A549 (cell line): ENCODE data around the gene ZFAND4.

Experiments
- CTCF ChIP-seq: fragments of >200 bp; sonication (Bioruptor Twin); formaldehyde crosslinking; IDR thresholded peaks from 3 replicates; pipeline ENCODE4 v1.5.1; 2016
- EP300 ChIP-seq, 2 experiments: fragments of >200 bp; sonication (Bioruptor Twin); formaldehyde crosslinking; IDR thresholded peaks; 2 replicates in 1 of 2; 3 replicates in 1 of 2; pipeline ENCODE4 v1.6.1; 2016 to 2017
- JUN ChIP-seq, 2 experiments: fragments of >200 bp; sonication (Bioruptor Twin); formaldehyde crosslinking; IDR thresholded peaks; 2 replicates in 1 of 2; 3 replicates in 1 of 2; pipeline ENCODE4 v1.6.1; 2016 to 2017
- RCOR1 ChIP-seq: fragments of 150-350 bp; IDR thresholded peaks from 2 replicates; pipeline ENCODE4 v1.6.1; 2014; ENCODE audit warnings: antibody characterized with exemption, low read length, low read depth
- RFX5 ChIP-seq: fragments of 450-650 bp; IDR thresholded peaks from 2 replicates; pipeline ENCODE4 v1.7.1; 2014; ENCODE audit warnings: antibody characterized with exemption, mild to moderate bottlenecking, moderate library complexity

DNA sequence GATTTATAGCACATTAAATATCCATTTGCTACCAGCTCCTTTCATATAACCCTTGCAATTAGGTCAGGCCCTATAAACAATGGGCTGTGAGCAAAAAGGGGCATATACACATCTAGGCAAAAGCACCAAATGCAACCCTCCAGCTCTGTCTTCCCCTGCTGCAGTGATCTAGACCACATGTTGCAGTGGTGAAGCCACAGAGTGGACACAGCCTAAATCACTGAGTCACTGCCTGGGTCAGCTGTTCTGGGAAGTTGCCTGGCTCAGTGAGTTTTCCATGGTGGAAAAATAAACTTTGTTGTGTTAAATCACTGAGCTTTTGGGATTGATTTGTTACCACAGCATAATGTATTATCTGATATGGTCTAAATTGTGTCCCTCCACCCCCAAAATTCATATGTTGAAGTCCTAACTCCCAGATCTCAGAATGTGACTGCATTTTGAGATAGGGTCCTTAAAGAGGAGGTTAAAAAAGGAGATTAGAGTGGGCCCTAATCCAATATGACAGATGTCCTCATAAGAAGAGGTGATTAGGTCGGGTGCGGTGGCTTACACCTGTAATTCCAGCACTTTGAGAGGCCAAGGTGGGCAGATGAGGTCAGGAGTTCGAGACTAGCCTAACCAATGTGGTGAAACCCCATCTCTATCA lies 70.4 kb downstream of the ZFAND4 start:
- TF ChIP-seq CTCF (no peak), JUN (IDR thresholded peaks at IDR 0.05) (no peak), RFX5 (no peak), RCOR1 (no peak), EP300 (IDR thresholded peaks at IDR 0.05) (no peak)
